GM23338 (cell line): ENCODE results near the gene HTT.

ENCODE experiments used
- CREB1 ChIP-seq: fragments of 250-450 bp; sonication (Bioruptor Pico); IDR thresholded peaks from 2 replicates; pipeline ENCODE4 v1.5.0; 2020; ENCODE audit warnings: low read depth, mild to moderate bottlenecking, moderate library complexity
- EZH2 ChIP-seq: fragments of 200-600 bp; sonication (generic); IDR thresholded peaks from one replicate; pipeline ENCODE4 v1.8.0; 2017; ENCODE audit warnings: antibody characterized with exemption, mild to moderate bottlenecking, low read depth; ENCODE audit not compliant: unreplicated experiment
- EZH2phosphoT487 ChIP-seq: fragments of 200-600 bp; sonication (generic); IDR thresholded peaks from one replicate; pipeline ENCODE4 v1.8.1; 2018; ENCODE audit warnings: antibody characterized with exemption; ENCODE audit not compliant: unreplicated experiment
- JUNB ChIP-seq: IDR thresholded peaks from one replicate; pipeline ENCODE4 v1.6.1; 2016; ENCODE audit warnings: antibody characterized with exemption; ENCODE audit not compliant: unreplicated experiment
- POLR2AphosphoS5 ChIP-seq: IDR thresholded peaks from 2 replicates; pipeline ENCODE4 v1.6.1; 2016; ENCODE audit warnings: antibody characterized with exemption, low read depth
- ZNF114 ChIP-seq: fragments of 250-450 bp; sonication (Bioruptor Pico); IDR thresholded peaks from 2 replicates; pipeline ENCODE4 v1.5.0; 2020; ENCODE audit warnings: mild to moderate bottlenecking, moderate library complexity
- TF ChIP-seq, protein P1 (sequence below), 2 experiments: fragments of 200-600 bp in 1 of 2; sonication (generic) in 1 of 2; conservative IDR thresholded peaks; 2 replicates each; pipeline versions ENCODE4 v1.5.1 to v1.6.1; 2016 to 2017; ENCODE audit warnings: antibody characterized with exemption in 2 of 2, low read depth in 2 of 2, mild to moderate bottlenecking in 2 of 2, moderate library complexity in 1 of 2
- TF ChIP-seq, protein P2 (sequence below): IDR thresholded peaks from one replicate; pipeline ENCODE4 v1.6.1; 2018; ENCODE audit warnings: antibody characterized with exemption; ENCODE audit not compliant: unreplicated experiment

DNA sequence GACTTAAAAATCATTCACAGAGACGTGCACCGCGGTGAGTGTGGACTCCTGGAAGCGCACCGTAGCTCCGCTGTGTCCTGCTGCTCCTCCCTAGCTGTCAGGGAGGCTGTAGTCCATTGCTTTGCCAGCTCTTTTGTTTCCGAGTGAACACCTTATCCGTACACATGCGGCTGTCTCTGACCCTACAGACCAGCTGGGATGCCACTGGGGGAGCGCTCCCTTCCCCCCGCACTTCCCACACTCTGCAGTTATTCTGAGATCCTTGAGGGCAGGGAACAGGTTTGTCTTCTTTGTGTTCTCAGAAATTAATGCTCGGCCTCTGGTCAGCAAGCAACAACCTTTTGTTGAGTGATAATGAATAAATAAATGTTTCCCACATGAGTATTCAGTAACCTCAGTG is 140.8 kb downstream of the HTT start:
- TF ChIP-seq, protein P1, sequence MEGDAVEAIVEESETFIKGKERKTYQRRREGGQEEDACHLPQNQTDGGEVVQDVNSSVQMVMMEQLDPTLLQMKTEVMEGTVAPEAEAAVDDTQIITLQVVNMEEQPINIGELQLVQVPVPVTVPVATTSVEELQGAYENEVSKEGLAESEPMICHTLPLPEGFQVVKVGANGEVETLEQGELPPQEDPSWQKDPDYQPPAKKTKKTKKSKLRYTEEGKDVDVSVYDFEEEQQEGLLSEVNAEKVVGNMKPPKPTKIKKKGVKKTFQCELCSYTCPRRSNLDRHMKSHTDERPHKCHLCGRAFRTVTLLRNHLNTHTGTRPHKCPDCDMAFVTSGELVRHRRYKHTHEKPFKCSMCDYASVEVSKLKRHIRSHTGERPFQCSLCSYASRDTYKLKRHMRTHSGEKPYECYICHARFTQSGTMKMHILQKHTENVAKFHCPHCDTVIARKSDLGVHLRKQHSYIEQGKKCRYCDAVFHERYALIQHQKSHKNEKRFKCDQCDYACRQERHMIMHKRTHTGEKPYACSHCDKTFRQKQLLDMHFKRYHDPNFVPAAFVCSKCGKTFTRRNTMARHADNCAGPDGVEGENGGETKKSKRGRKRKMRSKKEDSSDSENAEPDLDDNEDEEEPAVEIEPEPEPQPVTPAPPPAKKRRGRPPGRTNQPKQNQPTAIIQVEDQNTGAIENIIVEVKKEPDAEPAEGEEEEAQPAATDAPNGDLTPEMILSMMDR (conservative IDR thresholded peaks at IDR 0.05; ENCODE audit: low read depth in 2 of 2), result no peak
- TF ChIP-seq POLR2AphosphoS5 (no peak), CREB1 (CRISPR knock-in tag) (no peak), EZH2 (no peak), JUNB (no peak), EZH2phosphoT487 (peak; percentile 1), ZNF114 (CRISPR knock-in tag) (no peak)
- TF ChIP-seq, protein P2, sequence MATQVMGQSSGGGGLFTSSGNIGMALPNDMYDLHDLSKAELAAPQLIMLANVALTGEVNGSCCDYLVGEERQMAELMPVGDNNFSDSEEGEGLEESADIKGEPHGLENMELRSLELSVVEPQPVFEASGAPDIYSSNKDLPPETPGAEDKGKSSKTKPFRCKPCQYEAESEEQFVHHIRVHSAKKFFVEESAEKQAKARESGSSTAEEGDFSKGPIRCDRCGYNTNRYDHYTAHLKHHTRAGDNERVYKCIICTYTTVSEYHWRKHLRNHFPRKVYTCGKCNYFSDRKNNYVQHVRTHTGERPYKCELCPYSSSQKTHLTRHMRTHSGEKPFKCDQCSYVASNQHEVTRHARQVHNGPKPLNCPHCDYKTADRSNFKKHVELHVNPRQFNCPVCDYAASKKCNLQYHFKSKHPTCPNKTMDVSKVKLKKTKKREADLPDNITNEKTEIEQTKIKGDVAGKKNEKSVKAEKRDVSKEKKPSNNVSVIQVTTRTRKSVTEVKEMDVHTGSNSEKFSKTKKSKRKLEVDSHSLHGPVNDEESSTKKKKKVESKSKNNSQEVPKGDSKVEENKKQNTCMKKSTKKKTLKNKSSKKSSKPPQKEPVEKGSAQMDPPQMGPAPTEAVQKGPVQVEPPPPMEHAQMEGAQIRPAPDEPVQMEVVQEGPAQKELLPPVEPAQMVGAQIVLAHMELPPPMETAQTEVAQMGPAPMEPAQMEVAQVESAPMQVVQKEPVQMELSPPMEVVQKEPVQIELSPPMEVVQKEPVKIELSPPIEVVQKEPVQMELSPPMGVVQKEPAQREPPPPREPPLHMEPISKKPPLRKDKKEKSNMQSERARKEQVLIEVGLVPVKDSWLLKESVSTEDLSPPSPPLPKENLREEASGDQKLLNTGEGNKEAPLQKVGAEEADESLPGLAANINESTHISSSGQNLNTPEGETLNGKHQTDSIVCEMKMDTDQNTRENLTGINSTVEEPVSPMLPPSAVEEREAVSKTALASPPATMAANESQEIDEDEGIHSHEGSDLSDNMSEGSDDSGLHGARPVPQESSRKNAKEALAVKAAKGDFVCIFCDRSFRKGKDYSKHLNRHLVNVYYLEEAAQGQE, result no peak
